SK-MEL-5 (cell line): ENCODE results near the gene ILDR1. TPM values are rescaled to one million over a fixed set of nuclear protein-coding genes. Genes with fewer than 3 reads are reported as not detected.

ENCODE experiments used
- DNase-seq: peaks from one replicate; pipeline ENCODE4 v3.0.0-alpha.2; 2016; ENCODE audit warnings: low read depth, low spot score
- in situ Hi-C: cut with HindIII; loops from 2 replicates; pipeline ENCODE4 v1.10.0; 2016; ENCODE audit warnings: low sequenced_read_pairs, high pct_unique_total_duplicates, low pct_unique_long_range_greater_than_20kb
- total RNA-seq: library from RNA; depleted of rRNA; stranded (reverse); fragments of >200 nt; shearing (Covaris generic); gene quantifications from 2 replicates; pipeline ENCODE4 v1.2.3, GENCODE V29; 2014

The ILDR1 gene
- total RNA-seq, 1 experiment from 2014 or later, result not detected

DNA sequence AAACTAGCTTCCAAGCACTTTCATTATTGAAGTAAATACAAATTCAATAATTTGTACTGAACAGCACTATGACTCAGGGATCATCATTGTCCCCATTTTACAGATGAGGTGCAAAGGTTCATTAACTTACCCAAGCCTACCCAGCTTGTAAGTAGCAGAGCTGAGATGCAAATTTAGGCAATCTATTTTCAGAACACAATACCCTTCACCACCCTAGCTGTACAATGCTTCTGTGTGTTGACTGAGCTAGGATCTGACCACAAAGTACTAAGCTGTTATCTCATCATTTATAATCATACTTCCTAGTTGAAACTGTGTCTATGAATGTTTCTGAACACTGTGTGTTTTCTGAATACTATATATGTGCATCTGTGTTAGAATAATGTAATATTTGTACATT lies 3.2 kb upstream of the ILDR1 start:
- in situ Hi-C loops, result no loop called here
- no peak for DNase-seq

DNA sequence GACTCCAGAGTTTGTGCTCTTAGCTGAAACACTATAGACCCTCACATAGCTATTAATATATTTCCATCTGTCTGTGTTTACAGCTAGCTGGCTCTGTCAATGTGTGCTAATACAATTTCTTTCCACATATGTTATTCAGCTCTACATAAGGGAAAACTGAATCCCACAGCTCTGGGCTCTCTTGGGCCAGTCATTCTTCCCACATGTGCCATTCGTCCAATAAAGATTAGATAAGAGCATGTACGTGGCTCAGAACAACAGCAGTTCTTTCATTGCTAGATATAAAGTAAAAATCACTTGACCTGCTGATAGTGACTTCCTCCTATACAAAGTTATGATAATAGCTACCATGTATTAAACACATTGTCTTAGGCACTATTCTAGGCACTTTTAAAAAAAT lies 2.8 kb upstream of the ILDR1 start:
- in situ Hi-C loops, result no loop called here
- no peak for DNase-seq

DNA sequence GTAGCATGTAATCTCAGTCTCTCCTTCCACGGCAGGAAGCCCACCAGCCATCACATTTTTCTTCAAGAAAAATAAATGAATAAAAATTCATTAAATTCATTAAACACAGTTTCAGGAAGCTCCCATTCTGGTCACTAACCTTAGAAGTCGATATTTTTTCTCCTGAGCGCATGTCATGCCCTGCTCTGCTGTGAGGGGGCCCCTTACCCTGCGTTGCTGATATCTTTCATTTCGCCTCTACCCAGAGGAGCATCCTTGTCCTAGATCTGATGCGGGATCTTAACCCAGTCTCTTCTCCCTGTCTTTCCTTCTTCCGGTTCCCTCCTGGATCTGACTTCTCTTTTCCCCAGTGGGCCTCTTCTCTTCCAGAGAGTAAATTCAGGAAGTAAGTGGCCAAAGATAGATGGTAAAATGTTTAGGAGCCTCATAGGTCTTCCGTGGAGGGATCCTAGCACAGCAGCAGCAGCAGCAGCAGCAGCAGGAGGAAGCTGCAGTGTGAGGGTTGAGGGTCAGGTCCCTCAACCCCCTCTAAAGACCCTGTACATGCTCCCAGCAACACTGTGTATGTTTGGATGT lies 1.4 kb upstream of the ILDR1 start:
- no peak for DNase-seq
- in situ Hi-C loops, result no loop called here

DNA sequence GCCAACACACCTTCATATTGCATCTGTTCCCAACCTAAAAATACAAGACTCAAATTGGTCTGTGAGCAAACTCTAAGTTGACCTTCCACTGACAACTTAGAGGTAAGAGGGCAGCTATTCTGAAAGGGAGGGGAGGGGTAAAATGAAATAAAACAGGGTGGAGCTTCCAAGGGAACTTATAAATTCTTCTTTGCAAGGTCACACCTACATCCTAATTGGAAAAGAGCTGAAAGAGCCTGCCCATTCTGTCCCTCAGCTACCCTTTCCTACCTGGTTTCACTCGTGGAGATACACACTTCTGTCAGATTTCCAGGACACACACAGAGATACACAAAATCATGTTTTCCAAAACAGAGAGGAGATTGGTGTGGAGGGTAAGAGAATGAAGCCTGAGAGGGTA lies 1.0 kb downstream of the ILDR1 start:
- in situ Hi-C loops, result no loop called here
- no peak for DNase-seq

DNA sequence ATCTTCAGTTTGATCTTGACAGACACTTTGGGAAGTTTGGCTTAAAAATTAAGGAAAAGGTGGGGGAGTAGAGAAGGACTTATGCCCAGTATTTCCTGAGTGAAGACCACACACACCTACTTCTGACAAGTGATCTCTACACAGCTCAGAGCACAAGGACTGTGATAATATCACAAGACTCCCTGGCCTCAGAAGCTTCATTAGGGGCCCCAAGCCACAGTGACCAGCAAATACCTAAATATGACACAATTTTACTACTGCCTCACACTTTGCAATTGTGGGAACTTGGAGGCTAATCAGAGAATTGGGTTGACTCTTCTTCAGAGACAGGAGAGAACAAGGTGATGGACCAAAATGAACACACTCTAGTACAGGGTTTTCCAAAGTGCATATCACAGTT lies 2.6 kb downstream of the ILDR1 start:
- DNase-seq, result no peak
- in situ Hi-C loops, result no loop called here

DNA sequence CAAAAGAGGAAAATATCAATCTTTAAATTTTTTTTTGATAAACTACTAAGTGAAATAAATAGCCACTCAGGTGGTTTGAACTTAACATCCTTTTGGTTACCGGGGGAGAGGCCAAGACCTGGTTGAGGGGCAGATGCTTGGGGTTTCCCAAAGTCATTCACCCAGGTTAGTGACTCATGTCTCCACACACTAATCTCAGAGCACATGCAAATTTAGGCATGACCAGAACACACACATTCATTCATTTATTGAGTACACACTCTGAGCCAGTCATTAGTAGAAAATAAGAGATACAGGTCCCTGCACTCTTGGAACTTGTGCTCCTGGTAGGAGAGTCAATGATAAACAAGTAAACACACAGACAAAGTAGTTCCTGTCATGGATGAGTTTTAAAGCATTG lies 7.3 kb downstream of the ILDR1 start:
- in situ Hi-C loops, result no loop called here
- DNase-seq, result no peak

DNA sequence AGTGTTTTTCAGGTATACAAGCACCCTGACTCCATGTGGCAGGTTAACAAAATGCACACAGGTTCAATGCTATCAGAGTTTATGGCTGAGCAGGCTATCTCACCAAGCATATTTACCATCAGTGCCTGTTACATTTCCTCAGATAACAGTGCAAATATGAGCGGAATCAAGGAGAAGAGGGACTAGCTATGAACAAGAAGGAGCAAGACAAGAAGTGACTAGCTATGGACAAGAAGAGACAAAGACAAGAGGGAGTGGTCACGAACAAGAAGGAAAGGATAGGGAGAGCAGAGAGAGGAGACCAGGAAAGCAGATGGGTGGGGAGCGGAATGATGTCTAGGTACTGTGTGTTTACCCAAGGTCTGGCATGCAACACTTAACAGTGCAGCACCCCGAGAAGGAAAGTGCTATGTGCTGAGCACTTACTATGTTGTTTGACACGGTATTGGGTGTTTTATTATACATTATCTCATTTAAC lies 8.6 kb downstream of the ILDR1 start:
- no peak for DNase-seq
- in situ Hi-C loops, result no loop called here

DNA sequence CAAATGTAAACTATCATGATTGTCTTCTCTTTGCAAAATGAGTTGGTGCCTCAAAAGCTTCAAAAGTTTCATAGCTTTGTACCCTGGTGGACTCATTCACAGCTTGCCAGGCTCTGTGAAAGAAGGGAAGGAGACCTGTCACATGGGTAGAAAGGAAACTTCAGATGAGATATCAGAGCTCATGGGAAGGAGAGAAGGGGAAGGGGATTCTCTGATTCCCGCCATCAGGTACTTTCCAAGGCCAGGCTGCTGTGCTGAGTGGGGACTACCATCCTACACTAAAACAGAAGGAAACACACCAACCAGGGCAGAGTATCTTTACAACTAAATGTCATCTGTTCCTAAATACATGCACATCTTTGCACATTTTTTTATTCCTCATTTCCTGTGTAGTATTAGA lies 9.2 kb downstream of the ILDR1 start:
- DNase-seq, result no peak
- in situ Hi-C loops, result no loop called here

DNA sequence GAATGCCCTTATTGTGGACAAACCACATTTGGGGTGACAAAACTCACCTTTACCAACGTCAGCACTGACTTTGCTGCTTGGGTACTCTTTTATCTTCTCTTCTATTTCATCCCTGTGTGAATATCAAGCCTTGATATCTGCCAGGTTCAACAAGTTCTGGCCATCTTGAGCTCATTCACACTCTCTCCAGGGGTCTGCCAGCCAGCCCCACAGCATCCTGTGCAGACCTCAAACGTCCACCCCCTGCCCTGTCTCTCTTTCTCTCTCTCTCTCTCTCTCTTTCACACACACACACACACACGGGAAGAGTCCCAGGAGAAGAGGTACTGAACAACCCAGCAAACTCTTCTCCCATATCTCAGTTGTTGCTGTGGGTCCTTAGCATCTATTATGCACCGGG lies 10.7 kb downstream of the ILDR1 start:
- DNase-seq, result no peak
- in situ Hi-C loops, result no loop called here

DNA sequence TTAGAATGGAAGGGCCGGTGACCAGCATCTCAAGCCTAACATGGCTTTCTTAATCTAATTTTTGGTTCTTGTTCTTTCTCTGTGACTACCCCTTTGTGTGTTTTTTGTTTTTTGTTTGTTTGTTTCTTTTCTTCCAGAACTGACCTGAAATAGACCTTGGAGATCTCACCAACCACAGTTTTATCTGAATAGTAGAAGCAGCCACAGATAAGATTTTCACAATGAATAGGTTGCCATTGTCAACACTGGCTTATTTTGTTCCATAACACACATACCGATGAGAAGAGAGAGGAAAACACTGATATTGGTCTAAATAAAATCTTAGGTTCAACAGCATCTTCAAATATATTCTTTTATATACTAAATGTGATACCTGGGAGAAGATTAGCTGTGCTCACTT lies 11.5 kb downstream of the ILDR1 start:
- no peak for DNase-seq
- in situ Hi-C loops, result no loop called here

DNA sequence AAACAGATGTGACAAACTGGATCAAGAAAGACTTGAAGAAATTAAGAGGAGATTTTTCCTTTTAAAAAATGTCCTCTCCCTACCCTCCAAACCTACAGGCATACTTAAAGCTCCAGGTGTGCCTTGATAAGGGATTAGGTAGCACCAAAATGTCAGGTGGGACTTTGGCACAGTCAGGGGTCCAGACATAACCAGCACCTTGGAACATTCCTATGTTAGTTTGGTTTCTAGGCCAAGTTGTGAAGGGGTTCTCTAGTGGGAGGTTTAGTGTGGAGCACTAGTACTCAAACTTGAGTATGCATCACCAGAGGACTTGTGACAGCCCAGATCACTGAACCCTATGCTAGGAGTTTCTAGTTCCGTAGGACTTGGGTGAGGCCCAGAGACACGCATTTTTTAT lies 13.9 kb downstream of the ILDR1 start:
- in situ Hi-C loops, result no loop called here
- DNase-seq, result no peak

DNA sequence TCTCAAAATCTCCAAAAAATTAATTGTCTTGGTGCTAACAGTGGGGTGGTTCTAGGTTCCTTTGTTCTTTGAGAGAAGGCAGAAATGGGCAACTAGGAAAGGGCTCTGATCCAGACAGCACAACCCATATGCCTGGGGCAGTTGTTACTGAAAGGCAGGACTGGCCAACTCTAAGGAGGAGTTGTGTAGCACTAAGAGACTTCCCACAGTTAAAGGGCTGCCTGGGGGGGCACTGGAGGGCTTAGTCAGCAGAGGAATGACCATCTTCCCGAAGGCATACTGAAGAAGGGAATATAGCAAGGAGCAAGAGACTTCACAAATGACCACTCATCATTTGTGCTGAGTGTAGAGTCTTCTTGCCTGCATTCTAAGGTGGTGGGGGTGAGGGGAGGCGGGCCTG lies 15.8 kb downstream of the ILDR1 start:
- DNase-seq, result no peak
- in situ Hi-C loops, result no loop called here

DNA sequence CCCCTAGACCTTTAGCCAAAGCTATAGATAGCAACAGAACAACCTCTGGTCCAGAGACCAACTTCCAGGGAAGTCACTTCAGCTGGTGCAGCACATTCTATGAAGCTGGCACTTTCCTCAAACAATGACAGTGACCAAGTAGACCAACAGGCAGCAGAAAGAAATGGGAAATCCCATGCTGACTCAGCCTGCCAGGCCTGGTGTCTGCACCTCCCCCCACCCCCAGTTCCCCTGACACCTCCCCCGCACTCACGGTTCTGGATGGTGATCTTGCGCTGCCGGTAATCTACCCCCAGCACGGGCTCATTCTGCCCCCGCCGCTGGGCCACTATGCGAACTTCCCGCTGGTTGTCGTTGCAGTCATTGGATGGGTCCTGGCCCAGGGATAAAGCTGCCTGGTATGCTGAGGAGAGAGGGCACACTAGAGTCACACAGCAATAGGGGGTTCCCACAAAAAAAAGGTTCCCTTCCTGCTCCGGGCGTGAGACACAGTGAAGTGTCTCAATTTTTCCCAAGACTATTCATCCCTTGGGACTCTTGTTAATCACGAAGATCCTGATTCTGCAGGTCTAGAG lies 17.0 kb downstream of the ILDR1 start:
- DNase-seq, result no peak
- in situ Hi-C loops, result no loop called here

DNA sequence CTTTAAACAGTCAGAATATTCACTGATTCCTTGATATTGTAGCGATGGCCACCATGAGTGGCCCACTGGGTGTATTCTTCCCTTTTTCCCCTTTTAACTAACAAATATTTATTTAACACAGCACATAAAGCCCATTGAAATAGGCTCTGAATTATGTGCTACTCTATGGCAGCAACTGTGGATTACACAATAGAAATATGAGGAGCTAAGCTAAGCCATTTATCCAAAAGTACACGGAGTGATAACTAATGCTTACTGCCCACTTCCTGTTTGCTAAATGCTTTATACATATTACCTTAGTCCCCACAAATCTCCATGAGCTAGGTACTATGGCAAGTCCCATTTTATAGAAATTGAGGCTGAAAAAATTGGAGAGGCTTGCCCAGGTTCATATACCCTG lies 17.9 kb downstream of the ILDR1 start:
- no peak for DNase-seq
- in situ Hi-C loops, result no loop called here

DNA sequence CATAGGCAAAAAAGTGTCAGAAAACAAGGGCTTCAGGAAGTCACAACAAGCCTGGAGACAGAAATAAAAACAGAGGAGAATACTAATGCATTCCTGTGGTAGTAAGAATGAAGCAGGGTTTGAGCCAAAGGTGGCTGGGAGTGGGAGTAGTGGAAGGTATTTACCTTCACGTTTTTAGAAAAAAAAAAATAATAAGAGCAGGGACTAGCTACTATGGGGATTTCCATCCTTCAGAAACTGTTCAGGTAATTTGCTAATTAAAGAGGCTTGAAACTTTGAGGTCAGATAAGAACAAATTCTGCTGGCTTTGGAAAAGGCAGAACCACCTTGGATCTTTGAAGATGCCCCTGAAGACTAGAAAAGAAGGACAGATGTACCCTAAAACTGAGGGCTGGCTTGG lies 18.4 kb downstream of the ILDR1 start:
- in situ Hi-C loops, result no loop called here
- no peak for DNase-seq

DNA sequence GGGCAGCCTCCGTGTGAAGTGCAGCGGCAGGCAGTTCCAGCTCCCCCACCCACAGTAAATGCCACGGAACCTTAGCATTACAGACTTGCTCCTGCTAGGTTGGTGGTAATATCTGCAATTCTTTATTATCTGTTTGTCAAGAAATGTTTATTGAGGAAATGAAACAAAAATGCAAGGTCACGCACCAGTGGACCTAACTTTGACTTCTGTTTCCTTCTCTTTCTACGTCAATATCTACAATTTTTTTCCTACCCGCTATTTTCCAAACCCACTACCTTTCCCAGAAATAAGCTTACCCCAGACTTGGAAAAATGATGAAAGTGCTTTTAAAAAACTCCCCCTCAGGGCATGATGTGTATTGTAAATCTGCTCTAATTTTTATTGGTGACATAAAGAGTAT lies 18.9 kb downstream of the ILDR1 start:
- DNase-seq, result no peak
- in situ Hi-C loops, result no loop called here

DNA sequence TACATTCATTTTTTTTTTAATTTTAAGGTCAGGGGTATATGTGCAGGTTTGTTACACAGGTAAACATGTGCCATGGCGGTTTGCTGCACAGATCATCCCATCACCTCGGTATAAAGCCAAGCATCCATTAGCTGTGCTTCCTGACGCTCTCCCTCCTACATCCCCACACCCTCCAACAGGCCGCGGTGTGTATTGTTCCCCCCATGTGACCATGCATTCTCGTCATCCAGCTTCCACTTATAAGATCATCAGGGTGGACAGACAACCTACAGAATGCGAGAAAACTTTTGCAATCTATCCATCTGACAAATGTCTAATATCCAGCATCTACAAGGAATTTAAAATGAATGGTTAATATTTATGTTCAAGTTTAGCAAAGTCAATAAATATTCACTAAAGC lies 19.4 kb downstream of the ILDR1 start:
- no peak for DNase-seq
- in situ Hi-C loops, result no loop called here

DNA sequence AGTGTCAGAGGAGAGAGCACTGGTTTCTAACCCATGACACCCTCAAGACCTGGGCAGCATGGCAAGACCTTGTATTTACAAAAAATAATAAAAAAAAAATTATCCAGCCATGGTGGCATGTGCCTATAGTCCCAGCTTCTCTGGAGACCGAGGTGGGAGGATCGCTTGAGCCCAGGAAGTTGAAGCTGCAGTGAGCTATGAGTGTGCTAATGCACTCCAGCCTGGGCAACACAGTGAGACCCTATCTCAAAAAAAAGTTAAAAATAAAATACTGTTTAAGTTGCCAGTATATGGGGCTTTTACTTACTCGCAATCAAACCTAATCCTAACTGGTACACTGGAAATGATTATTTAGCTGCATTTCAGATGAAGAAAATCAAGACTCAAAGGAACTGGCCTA lies 20.2 kb downstream of the ILDR1 start:
- no peak for DNase-seq
- in situ Hi-C loops, result no loop called here

DNA sequence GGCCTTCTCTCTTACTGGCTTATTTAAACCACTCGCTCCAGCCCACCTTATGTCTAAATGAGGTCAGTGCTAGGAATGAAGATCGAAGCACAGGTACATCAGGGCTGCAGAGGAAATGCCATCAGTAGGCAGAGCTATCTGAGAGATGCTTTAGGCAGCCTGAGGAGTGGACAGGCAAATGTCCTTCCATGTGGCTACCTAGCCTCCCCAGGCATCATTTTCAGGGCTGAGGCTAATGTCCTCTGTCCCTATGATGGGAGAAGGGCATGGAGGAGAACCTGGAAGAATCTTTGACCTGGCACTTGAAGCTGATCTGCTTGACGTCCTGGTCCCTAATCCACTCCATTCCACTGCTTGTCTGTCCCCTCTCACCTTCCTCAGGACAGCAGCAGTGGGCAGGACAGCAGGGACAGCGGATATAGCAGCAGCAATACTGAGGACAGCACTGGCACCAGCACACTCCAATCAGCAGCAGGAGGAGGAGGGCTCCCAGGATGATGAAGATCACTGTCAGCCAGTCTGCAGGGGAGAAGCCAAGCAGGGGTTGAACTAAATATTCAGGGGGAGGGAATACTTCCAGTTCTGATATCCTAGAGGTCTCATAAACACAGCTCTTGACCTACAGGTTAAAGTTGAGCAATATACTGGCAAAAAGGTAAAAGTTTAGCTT lies 21.0 kb downstream of the ILDR1 start:
- DNase-seq, result peak; percentile 48
- in situ Hi-C loops, result no loop called here
